Suprapubic skin (tissue), 4 donors: Measurements from ENCODE around the gene EVI5L.

Source experiments
- EP300 ChIP-seq: sonication (generic); formaldehyde crosslinking; IDR thresholded peaks from one replicate; pipeline ENCODE4 v1.6.1; 2017; ENCODE audit warnings: antibody characterized with exemption
- POLR2AphosphoS5 ChIP-seq, 3 donors: sonication (generic); formaldehyde crosslinking; IDR thresholded peaks; one replicate each; pipeline ENCODE4 v1.6.1; 2017; ENCODE audit warnings: antibody characterized with exemption in 3 of 3
- TF ChIP-seq, protein P1 (sequence below), 2 donors: fragments of 200-600 bp in 1 of 2; fragments of 450-650 bp in 1 of 2; sonication (generic) in 1 of 2; IDR thresholded peaks; one replicate each; pipeline ENCODE4 v1.5.1; 2016 to 2019; ENCODE audit warnings: antibody characterized with exemption in 2 of 2, mild to moderate bottlenecking in 1 of 2, moderate library complexity in 1 of 2

DNA sequence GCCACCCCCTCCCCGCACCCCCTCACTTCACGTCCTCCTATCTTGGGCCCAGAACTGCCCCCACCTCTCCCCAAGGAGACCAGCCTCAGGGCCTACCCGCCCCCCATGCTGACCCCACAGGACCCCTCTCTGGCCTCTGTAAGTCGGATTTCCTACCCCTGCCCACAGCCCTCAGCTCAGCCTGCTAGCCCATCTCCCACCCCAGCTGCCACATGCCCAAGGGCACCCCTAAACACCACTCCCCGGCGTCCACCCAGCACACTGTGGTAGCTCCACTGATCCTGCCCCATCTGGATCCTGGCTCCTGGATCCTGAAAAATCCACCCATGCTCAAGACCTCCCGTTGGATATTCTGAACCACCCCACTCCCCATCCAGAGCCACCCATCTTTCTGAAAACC is 805 bp downstream of the EVI5L start:
- TF ChIP-seq, protein P1, sequence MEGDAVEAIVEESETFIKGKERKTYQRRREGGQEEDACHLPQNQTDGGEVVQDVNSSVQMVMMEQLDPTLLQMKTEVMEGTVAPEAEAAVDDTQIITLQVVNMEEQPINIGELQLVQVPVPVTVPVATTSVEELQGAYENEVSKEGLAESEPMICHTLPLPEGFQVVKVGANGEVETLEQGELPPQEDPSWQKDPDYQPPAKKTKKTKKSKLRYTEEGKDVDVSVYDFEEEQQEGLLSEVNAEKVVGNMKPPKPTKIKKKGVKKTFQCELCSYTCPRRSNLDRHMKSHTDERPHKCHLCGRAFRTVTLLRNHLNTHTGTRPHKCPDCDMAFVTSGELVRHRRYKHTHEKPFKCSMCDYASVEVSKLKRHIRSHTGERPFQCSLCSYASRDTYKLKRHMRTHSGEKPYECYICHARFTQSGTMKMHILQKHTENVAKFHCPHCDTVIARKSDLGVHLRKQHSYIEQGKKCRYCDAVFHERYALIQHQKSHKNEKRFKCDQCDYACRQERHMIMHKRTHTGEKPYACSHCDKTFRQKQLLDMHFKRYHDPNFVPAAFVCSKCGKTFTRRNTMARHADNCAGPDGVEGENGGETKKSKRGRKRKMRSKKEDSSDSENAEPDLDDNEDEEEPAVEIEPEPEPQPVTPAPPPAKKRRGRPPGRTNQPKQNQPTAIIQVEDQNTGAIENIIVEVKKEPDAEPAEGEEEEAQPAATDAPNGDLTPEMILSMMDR (IDR thresholded peaks at IDR 0.05): no peak
- TF ChIP-seq EP300 (no peak), POLR2AphosphoS5 (IDR thresholded peaks at IDR 0.05) (no peak)
